CD14-positive monocyte (primary cell): ENCODE measurements around the gene KCNQ1. TPM values are rescaled to one million over a fixed set of nuclear protein-coding genes. Genes with fewer than 3 reads are reported as not detected.

Experiments
- DNase-seq, 3 donors: peaks; one replicate each; pipeline ENCODE4 v3.0.0-alpha.2; 2011 to 2022
- H2AFZ ChIP-seq: 2 replicates; pipeline ENCODE4 v1.6.0; 2012; ENCODE audit warnings: mild to moderate bottlenecking, low read depth, low read length, inconsistent platforms; ENCODE audit not compliant: insufficient read depth, poor library complexity, severe bottlenecking
- H3K27ac ChIP-seq, 2 donors: 1 replicate in 1 of 2; 2 replicates in 1 of 2; pipeline ENCODE4 v1.5.1; 2012 to 2013; ENCODE audit warnings: low read length in 2 of 2, control low read depth in 1 of 2, inconsistent platforms in 1 of 2, low read depth in 1 of 2, mild to moderate bottlenecking in 1 of 2
- H3K27me3 ChIP-seq, 2 donors: one replicate each; pipeline versions ENCODE4 v1.6.0 to v1.6.1; 2011 to 2013; ENCODE audit warnings: low read length in 2 of 2; ENCODE audit not compliant: control insufficient read depth in 2 of 2, insufficient read depth in 2 of 2
- H3K36me3 ChIP-seq, 2 donors: replicated peaks in 1 of 2; 1 replicate in 1 of 2; 2 replicates in 1 of 2; pipeline versions ENCODE4 v1.5.1 to v1.6.1; 2012 to 2013; ENCODE audit warnings: low read length in 2 of 2, control low read depth in 1 of 2, inconsistent platforms in 1 of 2, mild to moderate bottlenecking in 1 of 2; ENCODE audit not compliant: insufficient read depth in 2 of 2, control insufficient read depth in 1 of 2
- H3K4me1 ChIP-seq, 2 donors: 1 replicate in 1 of 2; 2 replicates in 1 of 2; pipeline versions ENCODE4 v1.5.1 to v1.6.1; 2012 to 2013; ENCODE audit warnings: low read length in 2 of 2, control low read depth in 1 of 2, inconsistent platforms in 1 of 2, mild to moderate bottlenecking in 1 of 2, moderate library complexity in 1 of 2; ENCODE audit not compliant: insufficient read depth in 2 of 2, control insufficient read depth in 1 of 2
- H3K4me2 ChIP-seq: replicated peaks from 2 replicates; pipeline ENCODE3; 2012; ENCODE audit warnings: low read length, moderate library complexity, mild to moderate bottlenecking; ENCODE audit not compliant: poor library complexity, severe bottlenecking; ENCODE audit errors: extremely low read depth
- H3K4me3 ChIP-seq, 3 experiments: fragments of 200-600 bp in 1 of 3; sonication (generic) in 1 of 3; replicated peaks in 1 of 3; 1 replicate in 2 of 3; 2 replicates in 1 of 3; pipeline ENCODE4 v1.5.1; 2011 to 2013; ENCODE audit warnings: low read length in 3 of 3, mild to moderate bottlenecking in 3 of 3, control low read depth in 2 of 3, low read depth in 2 of 3, inconsistent platforms in 1 of 3, moderate library complexity in 1 of 3
- H3K79me2 ChIP-seq: 2 replicates; pipeline ENCODE4 v1.6.0; 2012; ENCODE audit warnings: mild to moderate bottlenecking, control low read depth, inconsistent platforms, low read length, moderate library complexity; ENCODE audit not compliant: insufficient read depth
- H3K9ac ChIP-seq: 2 replicates; pipeline ENCODE4 v1.6.0; 2017; ENCODE audit warnings: low read length, mild to moderate bottlenecking; ENCODE audit not compliant: insufficient read depth, poor library complexity, severe bottlenecking
- H3K9me3 ChIP-seq, 2 donors: replicated peaks in 1 of 2; 1 replicate in 1 of 2; 2 replicates in 1 of 2; pipeline versions ENCODE4 v1.5.1 to v1.6.1; 2012 to 2013; ENCODE audit warnings: low read length in 2 of 2, control low read depth in 1 of 2; ENCODE audit not compliant: control insufficient read depth in 1 of 2, insufficient read depth in 1 of 2
- H4K20me1 ChIP-seq: 2 replicates; pipeline ENCODE4 v1.6.0; 2012; ENCODE audit warnings: mild to moderate bottlenecking, low read length, control low read depth, moderate library complexity; ENCODE audit not compliant: insufficient read depth
- H3K27ac Mint-ChIP-seq, 7 donors: one replicate each; pipeline ENCODE4 v1.8.0; 2020; ENCODE audit warnings: mild to moderate bottlenecking in 7 of 7, mixed read lengths in 7 of 7, moderate library complexity in 6 of 7, inconsistent platforms in 2 of 7
- H3K27me3 Mint-ChIP-seq, 3 donors: one replicate each; pipeline ENCODE4 v1.8.0; 2021 to 2022; ENCODE audit warnings: low read depth in 3 of 3, mild to moderate bottlenecking in 3 of 3, mixed read lengths in 3 of 3, moderate library complexity in 3 of 3, inconsistent platforms in 1 of 3
- H3K36me3 Mint-ChIP-seq, 2 donors: one replicate each; pipeline ENCODE4 v1.8.0; 2020; ENCODE audit warnings: mixed read lengths in 2 of 2, inconsistent platforms in 1 of 2, mild to moderate bottlenecking in 1 of 2
- H3K4me1 Mint-ChIP-seq: one replicate; pipeline ENCODE4 v1.8.0; 2020; ENCODE audit warnings: mild to moderate bottlenecking, mixed read lengths
- H3K4me3 Mint-ChIP-seq, 2 donors: one replicate each; pipeline ENCODE4 v1.8.0; 2020; ENCODE audit warnings: mild to moderate bottlenecking in 2 of 2, mixed read lengths in 2 of 2, moderate library complexity in 1 of 2
- H3K9me3 Mint-ChIP-seq, 7 donors: one replicate each; pipeline ENCODE4 v1.8.0; 2020 to 2022; ENCODE audit warnings: mixed read lengths in 7 of 7, mild to moderate bottlenecking in 6 of 7, moderate library complexity in 6 of 7, inconsistent platforms in 2 of 7
- WGBS: methylation state at CpG from one replicate; pipeline ENCODE4 v1.1.5; 2013; ENCODE audit warnings: missing lambda C conversion rate; ENCODE audit not compliant: insufficient coverage; 5-methylcytosine and 5-hydroxymethylcytosine counted together
- intact Hi-C, 2 donors: fragments of 100-400 bp; cut with micrococcal nuclease; formaldehyde crosslinking; loops; one replicate each; pipeline versions ENCODE4 v1.15.0 to v1.15.1; 2023
- polyA plus RNA-seq, 3 donors: library from polyadenylated mRNA; depleted of rRNA in 1 of 3; unstranded in 2 of 3; stranded (reverse) in 1 of 3; fragments of 300-500 nt in 2 of 3; fragments of >200 nt in 1 of 3; fragmentation: Illumina TruSeq in 2 of 3; gene quantifications; 1 replicate in 2 of 3; 2 replicates in 1 of 3; pipeline ENCODE4 v1.2.3, GENCODE V29; 2012 to 2021
- TF ChIP-seq, protein P1 (sequence below): fragments of 200-600 bp; IDR thresholded peaks from one replicate; pipeline ENCODE4 v1.8.0; 2022; ENCODE audit warnings: antibody characterized with exemption, mild to moderate bottlenecking

The KCNQ1 gene
- polyA plus RNA-seq, 3 donors: 14.9 to 31.8 (median 21.6) TPM

DNA sequence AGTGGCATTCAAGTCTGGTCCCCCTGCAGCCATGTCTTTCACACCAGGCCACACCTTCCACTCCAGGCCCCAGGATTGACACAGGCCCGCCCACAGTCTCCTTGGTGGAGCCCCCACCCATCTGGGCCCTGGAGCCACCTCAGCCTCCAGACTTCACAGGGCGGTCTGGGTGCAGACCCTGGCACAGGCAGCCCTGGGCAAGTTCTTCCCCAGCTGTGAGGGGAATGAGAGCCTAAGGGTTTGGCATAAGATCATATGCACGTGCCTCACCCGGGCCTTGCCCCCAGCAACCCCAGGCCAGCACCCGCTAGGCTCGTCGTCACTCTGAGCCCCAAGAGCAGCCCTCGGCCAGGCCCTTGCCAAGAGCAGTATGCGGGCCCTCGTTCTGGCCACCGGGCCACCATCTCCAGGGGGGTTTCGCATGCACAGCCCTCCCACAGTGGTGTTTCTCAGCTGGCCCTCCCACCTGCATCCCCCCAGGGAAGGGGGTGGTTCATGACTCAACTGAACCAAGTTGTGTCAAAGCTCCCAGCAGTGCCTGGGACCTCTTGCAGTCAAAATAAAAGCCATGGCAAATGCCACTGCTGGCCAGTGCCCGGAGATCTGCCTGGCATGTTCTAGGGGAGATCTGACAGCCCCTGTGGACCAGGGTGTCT lies 325.4 kb downstream of the KCNQ1 start:
- H3K4me3 ChIP-seq: no peak overlapping the region
- H3K27me3 ChIP-seq: no peaks in the 10 kb centered on the region
- Mint-ChIP-seq H3K9me3 (peaks cover 0 to 6% (median 5%) of the 10 kb centered on the region in 7 donors), H3K36me3 (peaks cover 50 to 51% of the 10 kb centered on the region in 2 donors), H3K27ac (peak overlapping the region in 1 of 7 donors; percentile 35), H3K27me3 (peaks cover 0 to 8% (median 7%) of the 10 kb centered on the region in 3 donors), H3K4me3 (no peak overlapping the region), H3K4me1 (no peaks in the 10 kb centered on the region)
- H3K4me1 ChIP-seq: no peaks in the 10 kb centered on the region
- TF ChIP-seq, protein P1, sequence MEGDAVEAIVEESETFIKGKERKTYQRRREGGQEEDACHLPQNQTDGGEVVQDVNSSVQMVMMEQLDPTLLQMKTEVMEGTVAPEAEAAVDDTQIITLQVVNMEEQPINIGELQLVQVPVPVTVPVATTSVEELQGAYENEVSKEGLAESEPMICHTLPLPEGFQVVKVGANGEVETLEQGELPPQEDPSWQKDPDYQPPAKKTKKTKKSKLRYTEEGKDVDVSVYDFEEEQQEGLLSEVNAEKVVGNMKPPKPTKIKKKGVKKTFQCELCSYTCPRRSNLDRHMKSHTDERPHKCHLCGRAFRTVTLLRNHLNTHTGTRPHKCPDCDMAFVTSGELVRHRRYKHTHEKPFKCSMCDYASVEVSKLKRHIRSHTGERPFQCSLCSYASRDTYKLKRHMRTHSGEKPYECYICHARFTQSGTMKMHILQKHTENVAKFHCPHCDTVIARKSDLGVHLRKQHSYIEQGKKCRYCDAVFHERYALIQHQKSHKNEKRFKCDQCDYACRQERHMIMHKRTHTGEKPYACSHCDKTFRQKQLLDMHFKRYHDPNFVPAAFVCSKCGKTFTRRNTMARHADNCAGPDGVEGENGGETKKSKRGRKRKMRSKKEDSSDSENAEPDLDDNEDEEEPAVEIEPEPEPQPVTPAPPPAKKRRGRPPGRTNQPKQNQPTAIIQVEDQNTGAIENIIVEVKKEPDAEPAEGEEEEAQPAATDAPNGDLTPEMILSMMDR: no peak
- peaks cover 36 to 48% of the 10 kb centered on the region in 2 donors for H3K36me3 ChIP-seq
- H3K9ac ChIP-seq: no peak overlapping the region
- WGBS: 93% methylated on average over 8 of the region's 13 CpGs
- H3K4me2 ChIP-seq: no peak overlapping the region
- DNase-seq: no peak
- H4K20me1 ChIP-seq: peaks cover 31% of the 10 kb centered on the region
- H3K79me2 ChIP-seq: no peaks in the 10 kb centered on the region
- H2AFZ ChIP-seq: no peak overlapping the region
- no peaks in the 10 kb centered on the region for H3K9me3 ChIP-seq
- no peak overlapping the region for H3K27ac ChIP-seq
- intact Hi-C loops: no loop called here

- no peak overlapping the region for H3K27ac ChIP-seq
- no peak overlapping the region for H2AFZ ChIP-seq
- DNase-seq: no peak
- H3K27me3 ChIP-seq: no peaks in the 10 kb centered on the region
- H3K79me2 ChIP-seq: no peaks in the 10 kb centered on the region
- H3K27me3 Mint-ChIP-seq: peaks cover 0 to 7% (median 5%) of the 10 kb centered on the region in 3 donors
- H3K9ac ChIP-seq: no peak overlapping the region
- no peaks in the 10 kb centered on the region for H3K4me1 Mint-ChIP-seq
- TF ChIP-seq, protein P1: no peak
- no peaks in the 10 kb centered on the region for H3K4me1 ChIP-seq
- peaks cover 42 to 54% of the 10 kb centered on the region in 2 donors for H3K36me3 ChIP-seq
- no peak overlapping the region for H3K4me3 Mint-ChIP-seq
- intact Hi-C loops: no loop called here
- peaks cover 27% of the 10 kb centered on the region for H4K20me1 ChIP-seq
- H3K4me2 ChIP-seq: no peak overlapping the region
- 99% methylated on average over 9 of the region's 9 CpGs for WGBS
- H3K9me3 Mint-ChIP-seq: peaks cover 0 to 4% (median 3%) of the 10 kb centered on the region in 7 donors
- no peak overlapping the region for H3K4me3 ChIP-seq
- H3K36me3 Mint-ChIP-seq: peaks cover 55 to 56% of the 10 kb centered on the region in 2 donors
- H3K9me3 ChIP-seq: no peaks in the 10 kb centered on the region
- no peak overlapping the region for H3K27ac Mint-ChIP-seq
These were observed 326.0 kb downstream of the KCNQ1 start for GRCh38 chr11:2770761-2771301.
